SK-N-SH (cell line): Measurements from ENCODE around the gene GNPTAB. TPM values are rescaled to one million over a fixed set of nuclear protein-coding genes. Genes with fewer than 3 reads are reported as not detected.

ENCODE experiments used
- CTCF ChIA-PET: fragments of 300-600, 350-600 bp; formaldehyde crosslinking; extraction: SDS; loops from one replicate; lab custom pipeline; 2021; lab: Yijun Ruan, JAX
- POLR2A ChIA-PET: fragments of 350-600 bp; sonication (Branson Sonifier 250); formaldehyde crosslinking; extraction: SDS; loops from one replicate; lab custom pipeline; 2020; ENCODE audit warnings: antibody characterized with exemption, inconsistent platforms; lab: Yijun Ruan, JAX
- DNase-seq: peaks from one replicate; pipeline ENCODE4 v3.0.0; 2012
- H2AFZ ChIP-seq: fragments of 200-600 bp; sonication (generic); 2 replicates; pipeline ENCODE4 v1.8.1; 2016; ENCODE audit warnings: antibody characterized with exemption, mild to moderate bottlenecking, low read depth
- H3F3A ChIP-seq: fragments of 200-600 bp; sonication (generic); replicated peaks from 2 replicates; pipeline ENCODE3; 2016; ENCODE audit warnings: antibody characterized with exemption, mild to moderate bottlenecking; ENCODE audit not compliant: insufficient read depth
- H3K27ac ChIP-seq, 2 experiments: fragments of 200-500 bp in 1 of 2; fragments of 200-600 bp in 1 of 2; sonication (Bioruptor generic) in 1 of 2; sonication (generic), shearing (Covaris generic) in 1 of 2; 2 replicates each; pipeline versions ENCODE4 v1.5.1 to v1.6.1; 2014 to 2016; ENCODE audit warnings: low read depth in 2 of 2, inconsistent platforms in 1 of 2, low read length in 1 of 2, mild to moderate bottlenecking in 1 of 2, mixed read lengths in 1 of 2
- H3K27me3 ChIP-seq: fragments of 200-600 bp; sonication (generic), shearing (Covaris generic); 2 replicates; pipeline ENCODE4 v1.6.1; 2016; ENCODE audit warnings: mixed run types; ENCODE audit not compliant: insufficient read depth
- H3K36me3 ChIP-seq, 2 experiments: fragments of 200-500 bp in 1 of 2; fragments of 200-600 bp in 1 of 2; sonication (Bioruptor generic) in 1 of 2; sonication (generic) in 1 of 2; replicated peaks in 1 of 2; 2 replicates each; pipeline versions ENCODE3 to v1.5.1; 2014 to 2016; ENCODE audit warnings: low read length in 1 of 2, mild to moderate bottlenecking in 1 of 2; ENCODE audit not compliant: insufficient read depth in 2 of 2, control insufficient read depth in 1 of 2
- H3K4me1 ChIP-seq, 2 experiments: fragments of 200-500 bp in 1 of 2; fragments of 200-600 bp in 1 of 2; sonication (Bioruptor generic) in 1 of 2; sonication (generic), shearing (Covaris generic) in 1 of 2; 2 replicates each; pipeline versions ENCODE4 v1.5.1 to v1.6.1; 2014 to 2016; ENCODE audit warnings: low read depth in 1 of 2, low read length in 1 of 2, mixed run types in 1 of 2; ENCODE audit not compliant: insufficient read depth in 2 of 2, control insufficient read depth in 1 of 2
- H3K4me2 ChIP-seq: fragments of 200-600 bp; sonication (generic), shearing (Covaris generic); 2 replicates; pipeline ENCODE4 v1.6.1; 2017; ENCODE audit warnings: mixed run types
- H3K4me3 ChIP-seq, 2 experiments: fragments of 200-500 bp in 1 of 2; fragments of 200-600 bp in 1 of 2; sonication (Bioruptor generic) in 1 of 2; sonication (generic), shearing (Covaris generic) in 1 of 2; 2 replicates each; pipeline versions ENCODE4 v1.5.1 to v1.8.1; 2014 to 2016; ENCODE audit warnings: low read depth in 2 of 2, inconsistent platforms in 1 of 2, low read length in 1 of 2, mild to moderate bottlenecking in 1 of 2, mixed read lengths in 1 of 2, moderate library complexity in 1 of 2
- H3K79me2 ChIP-seq: fragments of 200-600 bp; sonication (generic); 2 replicates; pipeline ENCODE4 v1.8.1; 2017; ENCODE audit warnings: mild to moderate bottlenecking; ENCODE audit not compliant: insufficient read depth
- H3K9ac ChIP-seq: fragments of 200-600 bp; sonication (generic); 2 replicates; pipeline ENCODE4 v1.6.1; 2017; ENCODE audit warnings: mixed run types
- H3K9me2 ChIP-seq: fragments of 200-600 bp; sonication (generic); 2 replicates; pipeline ENCODE4 v1.6.1; 2017; ENCODE audit warnings: mixed run types
- H3K9me3 ChIP-seq: fragments of 200-600 bp; sonication (generic); 2 replicates; pipeline ENCODE4 v1.6.1; 2017; ENCODE audit warnings: mixed run types, mild to moderate bottlenecking, moderate library complexity
- H4K20me1 ChIP-seq: fragments of 200-600 bp; sonication (generic); 2 replicates; pipeline ENCODE4 v1.6.1; 2017; ENCODE audit warnings: mild to moderate bottlenecking, mixed run types; ENCODE audit not compliant: insufficient read depth
- GABPA ChIP-seq: IDR thresholded peaks from 2 replicates; pipeline ENCODE4 v1.4.0; 2012; ENCODE audit warnings: low read depth, mild to moderate bottlenecking
- RFX5 ChIP-seq: IDR thresholded peaks from 2 replicates; pipeline ENCODE4 v1.6.1; 2012; ENCODE audit warnings: mild to moderate bottlenecking, improper control_type of control experiment, low read length
- WGBS: methylation state at CpG from one replicate; pipeline ENCODE4 v1.1.6; 2017; ENCODE audit warnings: low lambda C conversion rate; 5-methylcytosine and 5-hydroxymethylcytosine counted together
- polyA plus RNA-seq, 3 experiments: library from polyadenylated mRNA; depleted of rRNA; stranded (reverse); fragments of >200 nt; gene quantifications; 2 replicates each; pipeline ENCODE4 v1.2.3, GENCODE V29; 2012
- TF ChIP-seq, protein P1 (sequence below): fragments of 200-600 bp; sonication (generic); IDR thresholded peaks from 2 replicates; pipeline ENCODE4 v1.6.1; 2017; ENCODE audit warnings: antibody characterized with exemption, mild to moderate bottlenecking, moderate library complexity
- TF ChIP-seq, protein P2 (sequence below): IDR thresholded peaks from 2 replicates; pipeline ENCODE4 v1.4.0; 2012; ENCODE audit warnings: low read depth

Gene GNPTAB
- polyA plus RNA-seq, 1 of the 3 experiments (the other 2 are of a cell fraction): 18.8 TPM

DNA sequence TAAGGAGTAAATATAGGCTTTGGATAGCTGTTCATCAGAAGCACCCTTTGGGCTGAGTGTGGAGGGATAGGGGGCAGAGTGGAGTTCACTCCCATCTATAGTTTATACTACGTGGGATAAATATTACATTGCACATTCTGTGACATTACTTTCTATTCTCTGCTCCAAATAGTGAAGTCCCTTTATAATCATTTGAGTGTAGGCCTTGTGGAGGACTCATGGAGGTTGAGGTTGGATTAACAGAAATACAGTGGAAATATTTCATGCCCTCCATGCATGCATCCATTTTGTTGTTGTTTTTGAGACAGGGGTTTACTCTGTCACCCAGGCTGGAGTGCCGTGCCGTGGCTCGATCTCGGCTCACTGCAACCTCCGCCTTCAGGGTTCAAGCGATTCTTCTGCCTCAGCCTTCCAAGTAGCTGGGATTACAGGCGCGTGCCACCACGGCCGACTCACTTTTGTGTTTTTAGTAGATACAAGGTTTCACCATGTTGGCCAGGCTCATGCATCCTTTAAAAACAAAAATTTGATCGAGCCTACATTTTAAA is 131.9 kb downstream of the GNPTAB start:
- Histone ChIP-seq H3F3A (peaks cover 3% of the 10 kb centered on the region), H3K27ac (no peak overlapping the region), H3K4me2 (peak overlapping the region; percentile 82), H2AFZ (peak overlapping the region; percentile 72; the same call in 1 of the 2 replicates), H3K9me2 (no peaks in the 10 kb centered on the region), H3K36me3 (no peaks in the 10 kb centered on the region), H3K9me3 (no peaks in the 10 kb centered on the region), H3K4me3 (peak overlapping the region; percentile 68 to 89), H3K27me3 (no peaks in the 10 kb centered on the region), H4K20me1 (no peaks in the 10 kb centered on the region), H3K79me2 (peaks cover 24% of the 10 kb centered on the region; the same call in 1 of the 2 replicates), H3K4me1 (peaks cover 0 to 11% of the 10 kb centered on the region in 2 experiments; a peak in 2 of 4 replicates), H3K9ac (peak overlapping the region; percentile 57; the same call in 1 of the 2 replicates)
- ChIA-PET CTCF (interaction anchor here (0.8 to 1.2 kb wide), 3 partner anchors 9 to 132 kb away, joined by 3 to 4 read pairs (median 4); partner anchors contain the start of gene GNPTAB), POLR2A (no interaction called here)
- DNase-seq: peak; percentile 45
- WGBS: 92% methylated on average over 12 of the region's 12 CpGs
- TF ChIP-seq RFX5: no peak
- TF ChIP-seq, protein P1, sequence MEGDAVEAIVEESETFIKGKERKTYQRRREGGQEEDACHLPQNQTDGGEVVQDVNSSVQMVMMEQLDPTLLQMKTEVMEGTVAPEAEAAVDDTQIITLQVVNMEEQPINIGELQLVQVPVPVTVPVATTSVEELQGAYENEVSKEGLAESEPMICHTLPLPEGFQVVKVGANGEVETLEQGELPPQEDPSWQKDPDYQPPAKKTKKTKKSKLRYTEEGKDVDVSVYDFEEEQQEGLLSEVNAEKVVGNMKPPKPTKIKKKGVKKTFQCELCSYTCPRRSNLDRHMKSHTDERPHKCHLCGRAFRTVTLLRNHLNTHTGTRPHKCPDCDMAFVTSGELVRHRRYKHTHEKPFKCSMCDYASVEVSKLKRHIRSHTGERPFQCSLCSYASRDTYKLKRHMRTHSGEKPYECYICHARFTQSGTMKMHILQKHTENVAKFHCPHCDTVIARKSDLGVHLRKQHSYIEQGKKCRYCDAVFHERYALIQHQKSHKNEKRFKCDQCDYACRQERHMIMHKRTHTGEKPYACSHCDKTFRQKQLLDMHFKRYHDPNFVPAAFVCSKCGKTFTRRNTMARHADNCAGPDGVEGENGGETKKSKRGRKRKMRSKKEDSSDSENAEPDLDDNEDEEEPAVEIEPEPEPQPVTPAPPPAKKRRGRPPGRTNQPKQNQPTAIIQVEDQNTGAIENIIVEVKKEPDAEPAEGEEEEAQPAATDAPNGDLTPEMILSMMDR: peak; percentile 46

DNA sequence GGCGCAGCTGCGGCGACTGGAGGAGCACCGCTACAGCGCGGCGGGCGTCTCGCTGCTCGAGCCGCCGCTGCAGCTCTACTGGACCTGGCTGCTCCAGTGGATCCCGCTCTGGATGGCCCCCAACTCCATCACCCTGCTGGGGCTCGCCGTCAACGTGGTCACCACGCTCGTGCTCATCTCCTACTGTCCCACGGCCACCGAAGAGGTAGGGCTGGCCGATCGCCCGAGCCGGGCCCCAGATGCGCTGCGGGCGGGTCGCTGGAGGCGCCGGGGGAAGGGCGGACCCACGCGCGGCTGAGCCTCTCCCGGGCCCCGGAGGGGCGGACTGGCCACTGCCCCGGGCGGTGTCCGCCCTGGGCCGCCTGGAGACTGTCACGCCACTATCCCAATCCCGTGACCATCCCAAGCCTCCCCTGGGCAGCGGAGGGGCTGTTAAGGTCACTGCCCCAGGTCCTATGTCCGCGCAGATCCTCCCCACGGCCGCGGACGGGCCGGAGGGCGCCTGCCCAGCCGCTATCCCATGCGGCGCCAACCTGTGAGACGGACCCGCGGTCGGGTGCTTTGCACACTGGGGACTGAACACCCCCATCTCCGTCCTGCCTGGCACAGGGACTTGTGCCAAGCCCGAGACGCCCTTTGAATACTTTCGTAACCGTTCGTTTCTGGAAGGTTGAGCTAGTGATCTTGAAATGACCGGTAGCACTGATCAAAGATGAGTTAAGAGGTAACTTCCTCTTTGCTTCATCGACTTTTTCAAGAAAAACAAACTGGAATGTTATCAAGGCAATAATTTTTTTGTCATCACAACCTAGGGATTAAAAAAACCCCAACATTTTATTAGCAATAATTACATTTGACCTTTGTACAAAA is 132.6 kb downstream of the GNPTAB start:
- peak overlapping the region; percentile 72; the same call in 1 of the 2 replicates for H2AFZ ChIP-seq
- H3K9me3 ChIP-seq: no peaks in the 10 kb centered on the region
- H3K4me1 ChIP-seq: peaks cover 0 to 11% of the 10 kb centered on the region in 2 experiments; a peak in 2 of 4 replicates
- no peak for TF ChIP-seq GABPA
- TF ChIP-seq, protein P2, sequence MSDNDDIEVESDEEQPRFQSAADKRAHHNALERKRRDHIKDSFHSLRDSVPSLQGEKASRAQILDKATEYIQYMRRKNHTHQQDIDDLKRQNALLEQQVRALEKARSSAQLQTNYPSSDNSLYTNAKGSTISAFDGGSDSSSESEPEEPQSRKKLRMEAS: peak; percentile 33; the same call in 1 of the 2 replicates
- 3% methylated on average over 9 of the region's 67 CpGs for WGBS
- no peaks in the 10 kb centered on the region for H4K20me1 ChIP-seq
- no peaks in the 10 kb centered on the region for H3K36me3 ChIP-seq
- no peak for DNase-seq
- peaks cover 3% of the 10 kb centered on the region for H3F3A ChIP-seq
- H3K27ac ChIP-seq: peak overlapping the region in 1 of 2 experiments; percentile 43; a peak in 3 of 4 replicates
- peak overlapping the region; percentile 57 for H3K9ac ChIP-seq
- peaks cover 24% of the 10 kb centered on the region; the same call in 1 of the 2 replicates for H3K79me2 ChIP-seq
- no peaks in the 10 kb centered on the region for H3K9me2 ChIP-seq
- H3K27me3 ChIP-seq: no peaks in the 10 kb centered on the region
- peak overlapping the region; percentile 82 for H3K4me2 ChIP-seq
- POLR2A ChIA-PET: no interaction called here
- H3K4me3 ChIP-seq: peak overlapping the region; percentile 68 to 89
- CTCF ChIA-PET: interaction anchor here (0.8 to 1.2 kb wide), 2 partner anchors 9 to 76 kb away, joined by 4 read pairs; no protein-coding TSS in a partner anchor
